Inflammatory macrophage treated with lipopolysaccharide for 4 hours (primary cell): Measurements from ENCODE around the gene KRTAP12-4.
"Not testable (repeated sequence)": the region's sequence is repeated elsewhere in the genome, so short reads cannot be mapped to it uniquely, and the experiment has no call there.

Source experiments
- DNase-seq: peaks from one replicate; pipeline ENCODE4 v3.0.0-alpha.2; 2020

KRTAP12-4 gene

GRCh38 chr21:44653656-44654575 is 543 bp downstream of the KRTAP12-4 start:
- no peak for DNase-seq

GRCh38 chr21:44653123-44653522 is 1.3 kb downstream of the KRTAP12-4 start:
- no peak for DNase-seq

GRCh38 chr21:44650973-44651675 is 3.3 kb downstream of the KRTAP12-4 start:
- DNase-seq, result no peak

GRCh38 chr21:44650265-44650972 is 4.0 kb downstream of the KRTAP12-4 start:
- DNase-seq, result no peak

- DNase-seq, result no peak
Observed at GRCh38 chr21:44649521-44650100, 4.8 kb downstream of the KRTAP12-4 start.

- no peak for DNase-seq
Observed at GRCh38 chr21:44648557-44649311, 5.7 kb downstream of the KRTAP12-4 start.

GRCh38 chr21:44647222-44647552 is 7.3 kb downstream of the KRTAP12-4 start:
- no peak for DNase-seq

- DNase-seq, result not testable (repeated sequence)
Observed at GRCh38 chr21:44646366-44647221, 7.9 kb downstream of the KRTAP12-4 start, which contains the start of gene KRTAP10-11. TSS of gene KRTAP10-11 (plus strand) at chr21:44646414. CDS start at chr21:44646459, 45 bp downstream.

GRCh38 chr21:44644878-44645277 is 9.6 kb downstream of the KRTAP12-4 start:
- no peak for DNase-seq

GRCh38 chr21:44643741-44644310 is 10.6 kb downstream of the KRTAP12-4 start:
- DNase-seq, result no peak

GRCh38 chr21:44640761-44641160 is 13.7 kb downstream of the KRTAP12-4 start:
- DNase-seq, result no peak

GRCh38 chr21:44639331-44639655 is 15.2 kb downstream of the KRTAP12-4 start:
- DNase-seq, result no peak

- not testable (repeated sequence) for DNase-seq
Observed at GRCh38 chr21:44638506-44639330, 15.7 kb downstream of the KRTAP12-4 start.

GRCh38 chr21:44637851-44638348 is 16.6 kb downstream of the KRTAP12-4 start:
- DNase-seq, result not testable (repeated sequence)

- no peak for DNase-seq
Observed at GRCh38 chr21:44637018-44637850, 17.2 kb downstream of the KRTAP12-4 start, which contains the start of gene KRTAP10-10. TSS of gene KRTAP10-10 (plus strand) at chr21:44637356. CDS start at chr21:44637418, 62 bp downstream.

- no peak for DNase-seq
Observed at GRCh38 chr21:44636209-44637017, 18.0 kb downstream of the KRTAP12-4 start.

GRCh38 chr21:44632067-44632466 is 22.4 kb downstream of the KRTAP12-4 start:
- DNase-seq, result no peak

GRCh38 chr21:44630440-44630839 is 24.0 kb downstream of the KRTAP12-4 start:
- DNase-seq, result no peak
